Right cardiac atrium (tissue), 5 donors: Measurements from ENCODE around the gene LRP11. TPM values are rescaled to one million over a fixed set of nuclear protein-coding genes. Genes with fewer than 3 reads are reported as not detected.

Experiments used
- ATAC-seq, 2 donors: fragments of 200-7000 bp; cut with Tn5 transposase; one replicate each; pipeline versions ENCODE4 v1.8.0 to v1.9.1; 2020; ENCODE audit warnings: moderate library complexity in 2 of 2, mild to moderate bottlenecking in 1 of 2
- DNase-seq, 3 donors: peaks; one replicate each; pipeline ENCODE4 v3.0.0-alpha.2; 2020
- H3K27ac ChIP-seq: one replicate; pipeline ENCODE4 v1.5.1; 2013; ENCODE audit warnings: mild to moderate bottlenecking, low read length, control low read depth, moderate library complexity
- H3K27me3 ChIP-seq: one replicate; pipeline ENCODE4 v1.6.1; 2013; ENCODE audit not compliant: control insufficient read depth, insufficient read depth
- H3K4me1 ChIP-seq: one replicate; pipeline ENCODE4 v1.6.1; 2013; ENCODE audit warnings: low read length; ENCODE audit not compliant: control insufficient read depth, insufficient read depth
- H3K4me3 ChIP-seq: one replicate; pipeline ENCODE4 v1.5.1; 2013; ENCODE audit warnings: low read length, control low read depth
- H3K9me3 ChIP-seq: one replicate; pipeline ENCODE4 v1.6.1; 2013; ENCODE audit warnings: low read length; ENCODE audit not compliant: control insufficient read depth
- WGBS: extraction: QIAGEN DNeasy Blood & Tissue Kit; methylation state at CpG from one replicate; pipeline ENCODE4 v1.1.7; 2013; 5-methylcytosine and 5-hydroxymethylcytosine counted together
- intact Hi-C, 4 donors: fragments of 100-400 bp; cut with DNase I; formaldehyde crosslinking; loops; one replicate each; pipeline versions ENCODE4 v1.11.0 to v1.14.0; 2022 to 2023
- polyA plus RNA-seq: library from polyadenylated mRNA; stranded (reverse); fragments of 200-250 nt; gene quantifications from one replicate; pipeline ENCODE4 v1.2.3, GENCODE V29; 2013
- total RNA-seq, 4 donors: library from RNA; stranded (reverse); fragmentation: NEBNext Ultra II Directional; extraction: Animal tissue kit (Norgen Biotek cat#: 25700); gene quantifications; one replicate each; pipeline ENCODE4 v1.2.1, GENCODE V29; 2021
- donor health status: healthy with polysubstance abuse.
- donor health status: DM: no; HTN: yes; CAD: no.
- donor health status: DM: no; HTN: no; CAD: no.
- donor health status: DM: no; HTN: yes; CAD: no; lungs with severe emphysema.
- donor health status: DM: yes; HTN: yes; CAD: no.

LRP11 gene
- total and polyA plus RNA-seq, 5 donors, result 11.5 to 36.6 (median 22.6) TPM

DNA sequence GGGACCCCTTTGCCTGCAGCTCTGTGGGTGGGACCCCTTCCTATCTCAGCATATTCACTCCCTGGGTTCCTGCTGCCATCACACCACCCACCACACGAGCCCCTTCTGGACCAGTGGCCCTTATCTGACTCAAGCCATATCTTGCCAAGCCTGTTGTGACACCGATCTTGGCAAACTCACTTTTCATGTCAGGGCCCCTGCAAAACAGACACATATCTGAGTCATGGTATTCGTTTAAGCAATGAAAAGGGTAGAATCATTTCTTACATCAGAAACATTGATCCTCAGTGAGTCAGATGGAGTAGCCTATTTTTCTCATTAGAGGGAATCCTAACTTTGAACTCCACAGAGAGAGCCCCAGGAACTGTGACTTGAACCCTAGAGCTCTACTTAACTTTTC lies 23.2 kb upstream of the LRP11 start:
- Histone ChIP-seq H3K9me3 (no peaks in the 10 kb centered on the region), H3K4me1 (no peaks in the 10 kb centered on the region), H3K27me3 (no peaks in the 10 kb centered on the region), H3K4me3 (no peak overlapping the region), H3K27ac (no peak overlapping the region)
- ATAC-seq (peak in 1 of 2 donors; percentile 26), DNase-seq (peak in 1 of 3 donors; percentile 35)
- intact Hi-C loops, result no loop called here
- 60% methylated on average over 3 of the region's 3 CpGs for WGBS

DNA sequence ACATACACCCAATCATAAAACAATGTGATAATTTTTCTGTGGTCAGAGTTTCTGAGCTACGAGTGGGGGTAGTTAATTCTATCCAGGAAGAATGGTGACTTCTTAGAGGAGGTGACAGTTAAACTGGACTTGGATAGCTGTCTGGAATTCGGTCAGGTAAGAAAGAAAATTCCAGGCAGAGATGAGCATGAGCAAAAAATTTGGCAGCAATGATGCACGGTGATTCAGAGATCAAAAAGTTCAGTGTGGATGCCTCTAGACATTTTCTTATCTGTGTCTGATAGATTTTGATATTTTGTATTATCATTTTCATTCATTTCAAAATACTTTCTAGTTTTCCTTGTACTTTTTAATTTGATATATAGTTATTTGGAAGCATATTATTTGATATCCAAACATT lies 21.7 kb upstream of the LRP11 start:
- 87% methylated on average over 3 of the region's 3 CpGs for WGBS
- Histone ChIP-seq H3K4me1 (no peaks in the 10 kb centered on the region), H3K4me3 (no peak overlapping the region), H3K27ac (no peak overlapping the region), H3K9me3 (no peaks in the 10 kb centered on the region), H3K27me3 (no peaks in the 10 kb centered on the region)
- intact Hi-C loops, result no loop called here
- ATAC-seq, result no peak
- no peak for DNase-seq

DNA sequence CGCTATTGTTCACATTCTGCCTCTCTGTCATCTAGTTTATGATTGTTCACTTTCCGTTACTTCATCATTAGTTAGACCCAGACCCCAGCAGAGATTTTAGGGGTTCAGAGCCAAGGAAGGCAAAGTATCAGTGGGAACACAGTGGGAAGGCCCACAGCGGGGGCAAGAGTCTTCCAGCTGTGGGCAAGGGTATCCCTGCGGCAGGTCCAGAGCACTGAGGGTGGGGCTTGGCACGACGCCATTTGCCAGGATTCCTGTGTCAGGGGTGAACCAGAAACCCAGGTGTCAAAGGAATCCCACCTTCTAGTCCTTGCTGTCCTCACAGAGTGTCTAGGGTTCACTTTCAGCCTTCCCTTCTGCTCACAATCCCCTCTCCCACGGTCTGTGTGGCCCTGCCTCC lies 20.5 kb upstream of the LRP11 start:
- H3K4me1 ChIP-seq, result peaks cover 2% of the 10 kb centered on the region
- no peaks in the 10 kb centered on the region for H3K27me3 ChIP-seq
- intact Hi-C loops, result no loop called here
- 75% methylated on average over 7 of the region's 7 CpGs for WGBS
- H3K27ac ChIP-seq, result no peak overlapping the region
- no peak for ATAC-seq
- peak in 1 of 3 donors; percentile 56 for DNase-seq
- no peak overlapping the region for H3K4me3 ChIP-seq
- H3K9me3 ChIP-seq, result no peaks in the 10 kb centered on the region

DNA sequence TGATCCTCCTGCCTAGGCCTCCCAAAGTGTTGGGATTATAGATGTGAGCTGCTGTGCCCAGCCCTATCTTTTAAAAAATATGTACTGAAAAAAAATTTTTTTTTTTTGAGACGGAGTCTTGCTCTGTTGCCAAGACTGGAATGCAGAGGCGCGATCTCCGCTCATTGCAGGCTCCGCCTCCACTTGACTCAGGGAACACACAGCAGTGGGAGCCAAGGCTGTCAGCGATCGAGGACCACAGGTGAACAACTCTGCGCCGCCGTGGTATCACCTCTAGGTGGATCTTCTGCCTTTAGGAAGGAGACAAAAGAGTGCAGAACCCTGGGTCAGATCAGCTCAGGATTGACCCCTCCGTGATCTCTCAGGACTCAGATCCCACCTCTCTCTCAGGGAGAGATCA lies 20.1 kb upstream of the LRP11 start:
- intact Hi-C loops, result no loop called here
- Histone ChIP-seq H3K9me3 (no peaks in the 10 kb centered on the region), H3K27ac (no peak overlapping the region), H3K27me3 (no peaks in the 10 kb centered on the region), H3K4me3 (no peak overlapping the region), H3K4me1 (peaks cover 2% of the 10 kb centered on the region)
- ATAC-seq (peak; percentile 67 to 75), DNase-seq (peak in 1 of 3 donors; percentile 80)
- 33% methylated on average over 11 of the region's 11 CpGs for WGBS

DNA sequence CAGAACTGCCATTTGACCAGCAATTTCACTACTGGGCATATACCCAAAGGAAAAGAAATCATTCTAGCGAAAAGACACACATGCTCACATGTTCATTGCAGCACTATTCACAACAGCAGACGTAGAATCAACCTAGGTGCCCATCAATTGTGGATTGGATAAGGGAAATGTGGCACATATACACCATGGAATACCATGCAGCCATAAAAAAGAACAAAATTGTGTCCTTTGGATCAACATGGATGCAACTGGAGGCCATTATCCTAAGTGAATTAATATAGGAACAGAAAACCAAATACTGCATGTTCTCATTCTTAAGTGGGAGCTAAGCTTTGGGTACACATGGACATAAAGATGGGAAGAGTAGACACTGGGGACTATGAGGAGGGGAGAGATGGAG lies 17.7 kb upstream of the LRP11 start:
- Histone ChIP-seq H3K27me3 (no peaks in the 10 kb centered on the region), H3K4me3 (no peak overlapping the region), H3K4me1 (peaks cover 2% of the 10 kb centered on the region), H3K9me3 (no peaks in the 10 kb centered on the region), H3K27ac (no peak overlapping the region)
- intact Hi-C loops, result no loop called here
- WGBS, result 95% methylated on average over 2 of the region's 2 CpGs
- ATAC-seq (no peak), DNase-seq (no peak)

DNA sequence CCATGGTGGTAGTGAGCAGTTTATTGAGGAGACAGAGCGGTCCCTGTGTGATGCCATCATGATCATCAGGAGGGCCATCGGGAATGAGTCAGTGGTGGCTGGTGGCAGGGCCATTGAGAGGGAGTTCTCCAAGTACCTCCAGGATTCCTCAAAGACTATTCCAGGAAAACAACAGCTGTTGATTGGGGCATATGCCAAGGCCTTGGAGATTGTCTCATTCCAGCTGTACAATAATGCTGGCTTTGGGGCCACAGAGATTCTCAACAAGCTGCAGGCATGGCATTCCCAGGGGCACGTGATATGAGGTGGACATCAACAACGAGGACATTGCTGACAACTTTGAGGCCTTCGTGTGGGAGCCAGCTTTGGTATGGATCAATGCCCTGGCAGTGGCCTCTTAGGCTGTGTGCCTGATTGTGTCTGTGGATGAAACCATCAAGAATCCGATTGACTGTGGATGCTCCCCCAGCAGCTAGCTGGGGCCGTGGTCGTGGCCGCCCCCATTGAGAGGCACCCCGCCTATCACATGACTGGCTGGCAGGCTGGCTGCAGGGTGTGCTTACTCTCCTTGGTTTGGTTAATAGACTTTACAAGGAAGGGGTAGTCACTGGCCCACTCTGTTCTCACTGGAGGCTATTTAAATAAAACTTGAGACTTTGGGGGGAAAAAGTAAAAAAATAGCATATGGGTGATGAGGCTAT lies 17.1 kb upstream of the LRP11 start:
- peaks cover 2% of the 10 kb centered on the region for H3K4me1 ChIP-seq
- 78% methylated on average over 10 of the region's 10 CpGs for WGBS
- H3K27me3 ChIP-seq, result no peaks in the 10 kb centered on the region
- intact Hi-C loops, result no loop called here
- H3K9me3 ChIP-seq, result no peaks in the 10 kb centered on the region
- H3K4me3 ChIP-seq, result no peak overlapping the region
- DNase-seq (peak in 1 of 3 donors; percentile 24), ATAC-seq (no peak)
- H3K27ac ChIP-seq, result no peak overlapping the region

DNA sequence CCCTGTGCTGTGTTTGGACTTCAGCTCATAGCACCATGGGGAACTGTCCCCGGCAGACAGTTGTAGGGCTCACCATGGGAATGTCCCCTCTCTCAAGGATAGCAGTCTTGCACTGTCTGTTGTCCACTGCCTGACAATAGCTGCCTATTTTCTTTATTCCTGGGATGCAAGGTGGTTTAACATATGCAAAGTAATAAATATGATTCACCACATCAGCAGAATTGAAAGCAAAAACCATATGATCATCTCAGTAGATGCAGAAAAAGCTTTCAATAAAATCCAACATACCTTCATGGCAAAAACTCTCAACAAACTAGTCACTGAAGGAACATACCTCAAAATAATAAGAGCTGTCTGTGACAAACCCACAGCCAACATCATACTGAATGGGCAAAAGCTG lies 13.5 kb upstream of the LRP11 start:
- H3K27me3 ChIP-seq, result no peaks in the 10 kb centered on the region
- 93% methylated on average over 1 of the region's 1 CpG for WGBS
- no peak for ATAC-seq

DNA sequence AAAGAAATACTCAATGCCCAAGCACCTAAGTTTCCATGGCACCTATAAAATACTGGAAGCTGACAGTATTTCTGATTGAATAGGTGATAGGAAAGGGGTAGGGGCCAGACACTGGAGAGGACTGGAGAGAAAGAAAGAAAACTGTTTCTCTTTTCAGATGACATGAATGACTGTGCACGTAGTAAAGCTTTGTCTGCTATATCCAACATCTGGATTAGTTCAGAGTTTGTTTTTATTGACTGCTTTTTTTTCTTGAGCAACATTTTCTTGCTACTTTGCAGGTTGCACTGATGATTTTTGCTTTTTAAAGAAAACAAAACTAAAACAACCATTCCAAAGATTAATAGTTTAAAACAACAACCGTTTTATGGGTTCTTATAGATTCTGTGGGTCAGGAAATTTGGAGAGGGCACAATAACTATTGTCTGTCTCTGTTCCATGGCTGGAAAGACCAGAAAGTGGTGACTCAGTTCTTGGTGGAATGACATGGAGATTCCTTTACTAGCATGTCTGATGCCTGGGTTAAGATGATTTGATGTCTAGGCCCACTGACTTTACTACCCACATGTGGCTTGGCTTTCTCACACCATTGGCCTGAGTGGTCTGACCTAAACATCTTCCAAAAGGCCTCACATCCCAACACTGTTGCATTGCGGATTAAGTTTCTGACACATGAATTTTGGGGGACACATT lies 12.2 kb upstream of the LRP11 start:
- 83% methylated on average over 3 of the region's 3 CpGs for WGBS
- H3K27ac ChIP-seq, result no peak overlapping the region
- DNase-seq, result no peak
- peaks cover 2% of the 10 kb centered on the region for H3K4me1 ChIP-seq
- H3K4me3 ChIP-seq, result no peak overlapping the region
- intact Hi-C loops, result no loop called here
- H3K9me3 ChIP-seq, result no peaks in the 10 kb centered on the region
- no peaks in the 10 kb centered on the region for H3K27me3 ChIP-seq
- no peak for ATAC-seq

More for the DNA sequence above, 13.5 kb upstream of the LRP11 start:
- intact Hi-C loops, result no loop called here
- Histone ChIP-seq H3K9me3 (no peaks in the 10 kb centered on the region), H3K4me3 (no peak overlapping the region), H3K27ac (no peak overlapping the region), H3K4me1 (peaks cover 2% of the 10 kb centered on the region)
- DNase-seq, result no peak

DNA sequence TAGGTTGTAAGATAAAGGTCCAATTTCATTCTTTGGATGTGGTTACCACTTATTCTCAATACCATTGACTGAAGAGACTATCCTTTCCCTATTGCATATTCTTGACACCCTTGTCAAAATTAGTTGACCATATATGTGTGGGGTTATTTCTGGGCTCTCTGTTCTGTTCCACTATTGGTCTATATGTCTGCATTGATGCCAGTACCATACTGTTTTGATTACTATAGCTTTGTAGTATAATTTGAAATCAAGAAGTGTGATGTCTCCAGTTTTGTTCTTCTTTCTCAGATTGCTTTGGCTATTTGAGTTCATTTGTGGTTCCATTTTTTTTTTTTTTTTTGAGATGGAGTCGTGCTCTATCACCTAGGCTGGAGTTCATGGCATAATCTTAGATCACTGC lies 8.1 kb upstream of the LRP11 start:
- DNase-seq, result no peak
- no peaks in the 10 kb centered on the region for H3K4me1 ChIP-seq
- H3K27ac ChIP-seq, result no peak overlapping the region
- H3K4me3 ChIP-seq, result no peak overlapping the region
- H3K27me3 ChIP-seq, result no peaks in the 10 kb centered on the region
- no peaks in the 10 kb centered on the region for H3K9me3 ChIP-seq
- ATAC-seq, result no peak
- intact Hi-C loops, result no loop called here
- WGBS, result 79% methylated on average over 1 of the region's 1 CpG

DNA sequence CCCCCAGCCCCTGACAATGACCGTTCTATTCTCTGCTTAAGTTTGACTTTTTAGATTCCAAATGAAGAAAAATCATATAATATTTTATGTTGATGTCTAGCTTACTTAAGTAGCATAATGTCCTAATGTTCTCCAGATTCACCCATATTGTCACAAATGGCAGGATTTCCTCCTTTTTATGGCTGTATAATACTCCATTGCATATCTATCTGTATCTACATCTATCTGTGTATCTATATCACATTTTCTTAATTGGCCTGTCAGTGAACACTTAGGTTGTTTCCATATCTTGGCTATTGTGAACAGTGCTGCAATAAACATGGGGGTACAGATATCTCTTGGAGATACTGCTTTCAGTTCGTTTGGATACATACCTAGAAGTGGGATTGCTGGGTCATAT lies 7.0 kb upstream of the LRP11 start:
- Histone ChIP-seq H3K4me1 (no peaks in the 10 kb centered on the region), H3K27me3 (no peaks in the 10 kb centered on the region), H3K27ac (no peak overlapping the region), H3K9me3 (no peaks in the 10 kb centered on the region), H3K4me3 (no peak overlapping the region)
- DNase-seq (no peak), ATAC-seq (no peak)
- WGBS, result 90% methylated on average over 2 of the region's 2 CpGs
- intact Hi-C loops, result no loop called here

DNA sequence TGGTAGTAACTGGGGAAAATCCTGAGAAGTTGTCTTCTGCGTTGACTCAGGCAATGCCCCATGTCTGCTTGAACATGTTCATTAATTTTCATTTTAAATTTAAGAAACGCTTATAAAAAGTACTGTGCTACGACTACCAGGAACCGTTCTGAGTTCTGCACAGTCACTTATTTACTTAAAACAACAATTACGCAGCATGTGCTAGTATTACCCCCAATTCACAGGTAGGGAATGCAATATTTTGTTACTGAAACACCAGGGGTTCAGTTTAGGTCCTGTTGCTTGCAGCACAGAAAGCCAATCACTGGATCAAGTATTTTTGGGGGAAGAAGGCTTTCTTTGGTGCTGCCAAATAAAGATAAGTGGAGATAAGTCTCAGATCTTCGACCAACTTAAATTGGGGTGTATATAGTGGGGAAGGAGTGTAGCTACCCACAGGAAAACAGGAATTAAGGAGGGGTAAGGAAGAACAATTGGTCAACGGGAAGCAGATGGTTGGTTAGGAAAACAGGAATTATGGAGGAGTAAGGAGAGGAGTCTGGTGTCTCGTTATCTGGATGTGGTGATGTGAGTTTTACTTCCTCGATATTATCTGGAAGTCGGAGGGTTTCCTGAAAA lies 5.2 kb upstream of the LRP11 start:
- no peak overlapping the region for H3K27ac ChIP-seq
- H3K27me3 ChIP-seq, result no peaks in the 10 kb centered on the region
- H3K4me1 ChIP-seq, result no peaks in the 10 kb centered on the region
- no peaks in the 10 kb centered on the region for H3K9me3 ChIP-seq
- intact Hi-C loops, result loop anchor here in 1 of 4 donors (5.0 kb wide), 1 partner anchor 53 kb away; the partner anchor contains the start of gene RAET1G
- no peak for DNase-seq
- WGBS, result 63% methylated on average over 10 of the region's 10 CpGs
- ATAC-seq, result no peak
- H3K4me3 ChIP-seq, result no peak overlapping the region
